Measurements from ENCODE around the gene C1QTNF3. TPM values are rescaled to one million over a fixed set of nuclear protein-coding genes. Genes with fewer than 3 reads are reported as not detected.

Gene C1QTNF3

Small RNA genes lying within 50 kb of the gene (small RNA-seq; reads per million reads assigned to genes)
- gene AC139783.1 (ENCODE audit: insufficient read depth) = not detected

Measured in neuronal stem cell (in vitro differentiated cells).